GM10266 (cell line): Measurements from ENCODE around the gene CD36.

Source experiments
- DNase-seq: peaks from one replicate; pipeline ENCODE4 v3.0.0; 2012; ENCODE audit errors: extremely low spot score
- CTCF ChIP-seq: IDR thresholded peaks from 2 replicates; pipeline ENCODE4 v1.5.1; 2012; ENCODE audit warnings: mild to moderate bottlenecking, low read depth; ENCODE audit not compliant: control insufficient read depth, insufficient read depth; ENCODE audit errors: missing control alignments

CD36 gene

GRCh38 chr7:80711531-80711930 is 73.1 kb downstream of the CD36 start:
- DNase-seq: no peak
- no peak for TF ChIP-seq CTCF

GRCh38 chr7:80719261-80719660 is 80.8 kb downstream of the CD36 start:
- no peak for DNase-seq
- TF ChIP-seq CTCF: no peak

GRCh38 chr7:80720146-80720545 is 81.7 kb downstream of the CD36 start:
- DNase-seq: no peak
- TF ChIP-seq CTCF: no peak

- TF ChIP-seq CTCF: no peak
- DNase-seq: no peak
These were observed 83.6 kb downstream of the CD36 start for GRCh38 chr7:80721883-80722615.

DNA sequence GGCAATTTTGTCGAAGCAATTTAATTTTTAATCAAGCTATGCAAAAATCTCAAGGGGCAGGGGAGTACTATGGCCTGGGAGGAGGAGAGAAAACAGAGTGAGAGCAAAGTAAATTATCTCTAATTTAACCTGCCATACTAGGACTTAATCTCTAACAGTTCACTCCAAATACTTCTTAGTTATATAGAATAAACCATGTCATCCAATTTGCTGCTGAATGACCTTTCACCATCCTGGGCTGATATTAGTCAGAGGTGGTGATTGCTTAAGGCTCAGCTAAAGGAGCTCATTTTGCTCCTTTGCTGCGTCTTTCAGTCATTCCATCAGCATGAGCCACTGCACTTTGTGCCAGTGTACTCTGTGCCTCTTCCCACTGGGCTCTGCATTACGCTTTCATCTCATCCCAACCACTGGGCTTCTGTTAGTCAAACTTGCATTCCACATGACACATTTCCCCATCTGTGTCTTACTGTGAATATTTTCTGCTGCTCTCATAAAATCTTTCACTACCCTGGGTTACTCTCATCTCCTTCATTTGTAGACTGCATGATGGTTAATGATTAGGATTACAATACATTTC is 84.3 kb downstream of the CD36 start:
- DNase-seq: no peak
- no peak for TF ChIP-seq CTCF

GRCh38 chr7:80724249-80724871 is 85.9 kb downstream of the CD36 start:
- DNase-seq: no peak
- no peak for TF ChIP-seq CTCF

DNA sequence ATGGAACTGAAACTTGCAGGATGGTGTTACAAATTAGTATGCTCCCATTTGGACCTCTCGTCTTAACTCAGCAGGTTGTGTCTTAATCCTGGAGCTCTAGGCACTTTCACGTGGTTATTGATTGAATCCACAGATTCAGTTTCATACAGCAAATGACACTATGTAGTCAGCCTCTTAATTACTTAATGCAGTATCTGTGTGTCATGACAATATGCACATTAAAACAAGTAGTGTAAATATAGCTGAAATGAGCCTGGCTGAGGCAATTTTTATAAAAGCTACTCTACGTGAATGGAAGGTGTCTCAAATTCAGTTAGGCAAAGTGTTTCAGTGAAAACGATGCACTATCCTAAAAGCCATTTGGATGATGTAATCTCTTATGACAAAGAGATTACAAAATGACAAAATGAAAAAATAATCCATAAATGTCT is 86.8 kb downstream of the CD36 start:
- TF ChIP-seq CTCF: no peak
- DNase-seq: no peak
